Amniotic epithelial cell (primary cell): ENCODE data around the gene TMEM143.
"Not testable (repeated sequence)": the region's sequence is repeated elsewhere in the genome, so short reads cannot be mapped to it uniquely, and the experiment has no call there.

ENCODE experiments used
- DNase-seq: peaks from one replicate; pipeline ENCODE4 v3.0.0-alpha.2; 2010; ENCODE audit warnings: low read depth

The TMEM143 gene

DNA sequence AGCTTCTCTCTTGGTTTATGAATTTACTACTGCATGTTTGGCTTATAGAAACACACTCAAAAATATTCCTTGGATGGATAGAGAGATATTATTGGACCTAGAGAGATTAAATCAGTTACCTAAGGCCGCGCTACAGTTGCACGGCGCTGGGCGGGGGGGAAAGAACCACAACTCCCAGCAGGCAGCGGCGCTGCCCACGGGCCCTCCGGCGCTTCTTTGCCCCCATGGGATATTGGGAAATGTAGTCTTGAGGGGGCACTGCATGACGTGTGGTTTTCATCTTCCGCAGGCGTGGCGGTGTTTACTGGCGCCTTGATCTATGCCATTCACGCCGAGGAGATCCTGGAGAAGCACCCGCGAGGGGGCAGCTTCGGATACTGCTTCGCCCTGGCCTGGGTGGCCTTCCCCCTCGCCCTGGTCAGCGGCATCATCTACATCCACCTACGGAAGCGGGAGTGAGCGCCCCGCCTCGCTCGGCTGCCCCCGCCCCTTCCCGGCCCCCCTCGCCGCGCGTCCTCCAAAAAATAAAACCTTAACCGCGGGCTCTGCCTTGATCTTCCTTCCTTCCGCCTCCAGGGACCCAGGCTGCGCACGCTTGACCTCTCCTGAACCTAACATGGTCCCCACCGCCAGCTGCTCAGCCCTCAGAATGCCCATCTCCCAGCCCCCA is 33.6 kb downstream of the TMEM143 start:
- peak; percentile 86 for DNase-seq

DNA sequence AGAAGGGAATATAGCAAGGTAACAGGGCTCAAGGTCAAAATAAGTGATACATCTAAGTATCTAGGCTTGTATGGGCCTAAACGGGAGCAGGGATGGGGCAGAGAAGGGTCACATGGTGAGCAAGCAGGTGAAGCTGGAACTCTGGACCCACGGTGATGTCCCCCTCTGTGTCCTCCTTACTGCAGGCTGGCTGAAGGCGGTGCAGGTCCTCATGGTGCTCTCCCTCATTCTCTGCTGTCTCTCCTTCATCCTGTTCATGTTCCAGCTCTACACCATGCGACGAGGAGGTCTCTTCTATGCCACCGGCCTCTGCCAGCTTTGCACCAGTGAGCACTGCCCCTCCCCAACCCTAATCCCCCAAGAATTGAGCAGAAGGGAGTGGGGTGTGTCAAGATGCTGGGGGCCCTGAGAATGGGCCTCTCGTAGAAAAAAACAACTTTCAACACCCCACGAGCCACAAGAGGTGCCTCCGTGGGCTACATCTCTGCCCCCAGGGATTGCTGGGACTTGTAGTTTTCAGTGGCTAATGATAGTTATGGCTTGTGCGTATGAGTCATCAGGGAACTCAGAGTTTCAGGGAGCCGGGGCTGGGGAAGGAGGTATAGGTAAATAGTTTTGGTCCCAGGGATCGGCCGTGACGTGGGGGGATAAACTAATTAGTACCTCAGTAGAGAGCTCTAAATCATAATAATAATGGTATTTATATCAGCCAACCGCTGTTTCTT is 34.4 kb downstream of the TMEM143 start:
- peak; percentile 64 for DNase-seq

DNA sequence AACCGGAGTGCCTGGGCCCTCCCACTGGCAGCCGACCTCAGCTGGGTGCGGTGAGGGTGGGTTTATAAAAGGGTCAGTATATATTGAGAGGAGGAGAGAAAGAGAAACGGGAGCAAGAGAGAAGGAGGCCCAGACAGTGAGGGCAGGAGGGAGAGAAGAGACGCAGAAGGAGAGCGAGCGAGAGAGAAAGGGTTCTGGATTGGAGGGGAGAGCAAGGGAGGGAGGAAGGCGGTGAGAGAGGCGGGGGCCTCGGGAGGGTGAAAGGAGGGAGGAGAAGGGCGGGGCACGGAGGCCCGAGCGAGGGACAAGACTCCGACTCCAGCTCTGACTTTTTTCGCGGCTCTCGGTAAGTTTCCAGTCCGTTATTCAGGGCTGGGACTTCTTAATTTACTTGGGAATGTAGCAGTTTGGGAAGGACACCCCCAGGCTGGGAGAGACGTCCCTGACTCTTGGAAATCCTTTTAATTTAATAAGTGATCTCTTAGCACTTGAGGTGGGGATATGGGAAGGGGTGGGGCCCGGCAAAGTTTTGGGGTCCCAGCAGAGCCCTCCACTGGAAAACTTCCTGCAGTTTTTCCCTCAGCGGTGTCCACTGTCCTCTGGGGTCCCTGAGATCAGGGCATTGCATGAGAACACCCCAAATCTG is 38.4 kb downstream of the TMEM143 start, which contains the start of gene EMP3:
EMP3 (plus strand) TSS at position 288 of the 646 bp plus-strand sequence. CDS start 1,293 bp downstream, outside the sequence.
- peak; percentile 92 for DNase-seq

DNA sequence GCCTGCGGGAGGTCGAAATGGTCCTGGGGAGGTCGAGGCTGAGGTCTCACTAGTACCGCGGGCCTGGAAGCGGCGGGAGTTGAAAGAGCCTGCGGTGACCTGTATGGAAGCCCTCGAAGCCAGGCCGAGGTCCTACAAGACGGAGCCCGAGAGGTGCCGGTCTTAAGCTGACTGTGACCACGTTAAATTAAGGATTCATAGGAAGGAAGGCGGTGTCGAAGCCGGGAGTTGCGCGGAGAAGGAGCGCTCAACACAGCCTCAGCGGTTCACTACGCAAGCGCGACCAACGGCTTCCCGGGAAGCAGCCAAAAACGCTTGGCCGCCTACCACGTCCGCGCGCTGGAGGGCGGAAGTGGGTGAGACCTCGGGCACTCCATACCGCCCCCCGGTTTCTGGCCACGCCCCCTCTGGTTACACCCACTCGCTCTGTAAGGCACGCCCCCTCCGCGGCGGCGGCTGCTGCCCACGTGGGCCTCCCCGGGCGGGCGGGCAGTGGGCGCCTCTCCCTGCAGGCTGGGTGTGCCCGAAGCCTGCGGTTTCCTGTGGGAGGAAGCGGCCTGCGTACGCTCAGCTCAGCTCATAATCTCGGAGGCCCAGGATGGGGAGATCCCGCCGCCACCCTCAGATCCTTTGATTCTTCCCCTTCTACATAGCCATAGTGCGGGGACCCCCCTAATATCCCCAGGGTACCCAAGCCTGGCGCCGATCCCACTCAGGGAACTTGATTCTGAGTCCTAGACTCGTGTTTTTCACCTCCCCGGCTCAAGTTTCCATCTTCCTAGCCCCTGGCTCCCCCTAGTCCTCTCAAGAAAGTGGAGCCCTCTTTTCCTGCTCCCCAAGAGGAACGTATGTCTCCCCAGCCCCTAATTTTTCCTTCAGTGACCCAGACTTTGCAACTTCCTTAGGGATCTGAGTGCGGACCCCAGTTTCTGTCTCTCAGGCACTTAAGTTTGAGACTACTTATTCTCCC is 41.8 kb downstream of the TMEM143 start:
- DNase-seq: peak; percentile 97

DNA sequence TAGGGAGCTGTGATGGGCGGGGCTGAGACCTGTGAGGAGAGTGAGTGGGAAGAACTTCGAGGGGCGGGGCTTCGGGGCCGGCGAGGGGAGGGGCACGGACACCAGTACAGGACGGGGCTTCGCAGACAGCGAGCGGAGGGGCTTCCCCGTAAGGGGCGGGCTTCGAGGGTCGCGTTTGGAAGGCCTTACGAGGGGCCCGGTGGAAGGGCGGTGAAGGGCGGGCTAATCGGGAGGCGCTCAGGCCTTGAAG is 42.4 kb downstream of the TMEM143 start:
- DNase-seq: peak; percentile 82

DNA sequence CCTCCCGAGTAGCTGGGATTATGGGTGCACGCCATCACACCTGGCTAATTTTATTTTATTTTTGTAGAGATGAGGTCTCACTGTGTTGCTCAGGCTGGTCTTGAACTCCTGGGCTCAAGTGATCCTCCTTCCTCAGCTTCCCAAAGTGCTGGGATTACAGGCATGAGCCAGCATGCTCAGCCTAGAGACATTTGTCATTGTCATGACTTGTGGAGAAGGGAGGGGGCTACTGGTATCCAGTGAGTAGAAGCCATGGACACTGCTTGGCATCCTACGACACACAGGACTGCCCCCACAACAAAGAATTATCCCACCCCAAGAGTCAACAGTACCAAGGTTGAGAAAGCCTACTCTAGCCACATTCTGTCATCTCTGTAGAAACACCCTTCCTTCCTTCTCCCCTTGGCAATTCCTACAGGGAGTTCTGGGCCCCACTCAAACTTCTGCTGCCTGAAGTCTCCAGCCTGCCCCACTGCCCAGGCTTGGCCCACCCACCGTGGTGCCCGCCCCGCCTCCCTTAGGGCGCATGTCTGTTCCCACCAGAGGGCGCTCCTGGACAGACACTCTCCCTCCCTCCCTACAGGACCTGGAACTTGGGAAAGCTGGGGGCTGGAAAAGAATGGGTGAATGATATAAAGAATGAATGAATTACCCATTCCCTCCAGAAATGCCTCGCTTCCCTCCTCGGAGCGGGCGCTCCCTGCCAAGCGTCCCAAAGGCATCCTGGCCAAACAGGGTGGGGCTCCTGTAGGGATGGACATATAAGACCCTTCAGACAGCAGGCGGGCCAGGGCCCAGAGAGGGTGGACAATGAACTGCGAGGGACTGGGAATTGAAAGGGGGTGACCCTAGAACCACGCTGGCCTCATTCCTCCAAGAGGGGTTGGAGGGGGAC is 43.8 kb downstream of the TMEM143 start:
- DNase-seq: peak; percentile 73

DNA sequence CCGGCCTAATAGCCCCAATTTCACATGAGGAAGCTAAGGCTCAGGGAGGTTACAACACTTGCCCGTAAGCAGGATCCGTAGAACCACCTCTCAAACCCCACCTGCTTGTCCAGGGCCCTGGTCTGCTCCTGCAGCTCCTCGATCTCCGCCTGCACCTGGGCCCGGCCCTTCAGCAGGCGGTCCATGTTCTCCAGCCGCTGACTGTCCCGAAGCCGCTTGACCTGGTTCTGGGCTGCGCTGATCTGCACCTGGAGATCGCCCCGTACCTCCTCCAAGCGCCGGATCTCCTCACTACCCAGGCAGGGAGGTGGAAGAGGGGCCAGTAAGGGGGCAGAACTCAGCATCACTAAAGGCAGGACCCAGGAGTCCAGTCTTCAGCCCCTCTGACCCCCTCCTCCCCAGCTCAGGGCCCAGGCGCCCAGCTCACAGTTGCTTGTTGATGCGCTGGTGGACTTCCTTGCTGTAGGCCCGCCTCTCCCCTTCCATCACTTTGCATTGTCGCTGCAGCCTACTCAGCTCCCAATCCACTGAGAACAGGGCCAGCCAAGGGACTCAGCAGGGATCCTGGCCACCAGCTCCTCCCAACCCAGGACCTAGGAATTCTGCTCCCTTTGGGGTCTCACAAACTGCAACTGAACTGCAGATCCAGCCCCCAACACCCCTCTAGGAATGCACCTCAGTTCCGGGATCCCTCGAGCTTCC is 45.3 kb downstream of the TMEM143 start:
- DNase-seq: no peak

DNA sequence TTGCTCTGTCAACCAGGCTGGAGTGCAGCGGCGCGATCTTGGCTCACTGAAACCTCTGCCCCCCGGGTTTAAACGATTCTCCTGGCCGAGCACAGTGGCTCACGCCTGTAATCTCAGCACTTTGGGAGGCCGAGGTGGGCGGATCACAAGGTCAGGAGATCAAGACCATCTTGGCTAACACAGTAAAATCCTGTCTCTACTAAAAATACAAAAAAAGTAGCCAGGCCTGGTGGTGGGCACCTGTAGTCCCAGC is 46.1 kb downstream of the TMEM143 start:
- DNase-seq: not testable (repeated sequence)

DNA sequence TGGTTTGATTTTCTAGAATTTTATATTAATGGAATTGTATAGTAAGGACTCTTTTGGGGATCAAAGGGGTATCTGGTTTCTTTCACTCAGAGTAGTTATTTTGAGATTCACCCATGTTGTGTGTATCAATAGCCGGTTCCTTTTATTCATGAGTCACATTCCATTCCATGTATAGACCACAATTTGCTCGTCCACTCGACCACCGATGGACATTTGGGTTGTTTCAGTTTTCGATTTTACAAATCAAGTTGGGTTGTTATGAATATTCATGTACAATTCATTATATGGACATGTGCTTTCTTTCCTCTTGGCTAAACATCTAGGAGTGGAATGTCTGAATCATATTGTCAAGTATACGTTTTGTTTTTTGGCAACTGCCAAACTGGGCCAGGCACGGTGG is 48.0 kb downstream of the TMEM143 start:
- DNase-seq: no peak

DNA sequence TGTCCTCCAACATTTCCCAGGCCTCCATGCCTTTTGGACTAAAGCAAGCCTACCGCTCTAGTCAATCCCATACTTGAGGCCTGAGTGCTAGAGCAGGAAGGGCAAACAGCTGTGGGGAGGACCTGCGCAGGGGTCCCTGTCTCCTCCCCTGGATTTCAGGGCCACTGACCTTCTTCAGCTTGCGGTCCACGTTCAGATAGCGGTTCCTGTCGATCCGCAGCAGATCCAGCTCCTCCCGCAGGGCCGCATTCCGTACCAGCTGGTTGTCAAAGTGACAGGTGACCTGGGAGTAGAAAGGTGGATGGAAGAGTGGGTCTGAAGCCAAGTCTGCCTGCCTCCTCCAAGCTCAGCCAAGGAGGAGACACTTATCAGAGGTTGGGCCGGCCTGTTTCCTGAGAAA is 52.4 kb downstream of the TMEM143 start:
- DNase-seq: no peak

DNA sequence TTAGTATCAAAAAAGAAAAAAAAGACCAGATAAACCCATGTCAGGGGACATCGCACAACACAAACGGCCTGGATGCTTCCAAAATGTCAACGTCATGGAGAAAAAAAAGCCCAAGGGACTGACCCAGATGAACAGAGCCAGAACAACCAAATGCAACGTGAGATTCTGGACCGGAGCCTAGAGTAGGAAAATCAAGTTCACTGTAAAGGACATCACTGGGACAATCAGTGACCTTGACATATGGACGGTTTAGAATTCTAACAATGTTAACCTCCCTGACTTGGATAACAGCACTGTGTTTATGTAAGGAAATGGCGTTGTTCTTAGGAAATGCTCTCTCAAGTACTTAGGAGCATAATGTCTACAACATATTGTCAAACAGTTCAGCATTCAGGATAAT is 53.5 kb downstream of the TMEM143 start:
- DNase-seq: no peak

DNA sequence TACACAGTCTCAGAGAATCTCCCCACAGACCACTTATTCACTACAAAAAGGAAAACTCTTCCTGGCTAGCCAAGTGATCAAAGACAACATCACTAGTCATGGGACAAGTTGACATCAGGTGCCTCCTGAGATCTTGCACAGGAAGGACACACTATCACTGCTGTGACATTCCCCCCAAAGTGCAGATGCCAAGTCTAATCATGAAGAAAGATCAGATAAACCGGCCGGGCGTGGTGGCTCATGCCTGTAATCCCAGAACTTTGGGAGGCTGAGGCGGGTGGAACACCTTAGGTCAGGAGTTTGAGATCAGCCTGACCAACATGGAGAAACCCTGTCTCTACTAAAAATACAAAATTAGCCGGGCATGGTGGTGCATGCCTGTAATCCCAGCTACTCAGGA is 54.0 kb downstream of the TMEM143 start:
- not testable (repeated sequence) for DNase-seq

DNA sequence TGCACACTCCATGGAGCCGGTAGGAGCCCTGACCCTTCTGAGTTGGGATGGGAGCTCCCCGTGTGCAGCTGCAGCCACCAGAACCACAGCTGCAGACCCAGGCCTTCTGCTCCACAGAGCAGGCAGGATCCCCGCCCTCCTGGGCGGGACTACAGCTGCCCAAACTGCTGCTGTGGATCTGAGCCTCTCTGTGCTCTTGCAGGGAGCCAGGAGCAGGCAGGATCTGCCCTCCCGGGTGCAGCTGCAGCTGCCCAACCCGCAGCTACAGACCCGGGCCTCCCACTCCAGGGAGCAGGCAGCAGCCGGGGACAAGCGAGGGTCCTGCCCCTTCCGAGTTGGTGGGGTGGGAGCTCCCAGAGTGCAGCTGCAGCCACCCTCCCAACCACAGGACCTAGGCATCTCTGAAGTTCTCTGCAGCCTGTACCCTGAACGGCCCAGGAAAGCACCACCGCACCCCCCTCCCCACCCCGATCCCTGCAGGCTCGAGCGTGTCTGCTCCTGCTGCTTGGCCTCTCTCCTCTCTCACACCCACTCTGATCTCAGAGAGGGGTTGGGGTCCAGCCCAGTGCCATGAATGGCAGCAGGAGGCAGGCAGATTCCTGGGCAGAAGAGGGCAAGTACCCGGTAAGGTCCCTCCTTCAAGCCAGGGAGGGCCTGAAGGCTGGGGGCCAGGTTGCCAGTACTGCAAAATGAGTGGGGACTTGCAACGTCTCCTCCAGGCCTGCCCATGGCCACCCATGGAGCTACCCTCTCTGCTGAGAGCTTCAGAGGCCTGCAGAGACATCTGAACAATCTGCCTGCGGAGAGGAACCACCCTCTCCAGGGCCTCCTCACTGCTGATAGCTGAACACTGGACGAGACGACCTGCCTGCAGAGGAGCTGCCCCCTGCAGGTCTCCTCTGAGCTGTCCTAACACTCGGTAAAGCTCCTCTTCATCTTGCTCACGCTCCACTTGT is 54.8 kb downstream of the TMEM143 start:
- DNase-seq: peak; percentile 75

DNA sequence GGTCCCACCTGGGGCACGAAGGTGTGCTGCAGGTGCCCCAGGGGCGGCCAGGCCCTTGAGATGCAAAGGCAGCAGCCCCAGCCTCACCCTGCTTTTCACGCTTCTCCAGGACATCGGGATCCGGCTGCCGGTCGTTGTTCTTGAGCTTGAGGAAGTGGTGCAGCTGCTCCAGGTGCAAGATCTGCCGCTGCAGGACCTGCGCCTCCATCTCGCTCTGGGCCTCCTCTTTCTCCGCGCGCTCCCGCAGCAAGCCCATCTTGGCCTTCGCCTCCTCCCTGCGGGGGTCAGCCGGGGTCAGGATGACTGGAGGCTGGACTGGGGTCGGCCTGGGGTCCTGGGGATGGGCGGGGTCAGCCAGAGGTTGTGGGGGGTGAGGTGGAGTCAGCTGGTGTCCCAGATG is 59.9 kb downstream of the TMEM143 start:
- no peak for DNase-seq

DNA sequence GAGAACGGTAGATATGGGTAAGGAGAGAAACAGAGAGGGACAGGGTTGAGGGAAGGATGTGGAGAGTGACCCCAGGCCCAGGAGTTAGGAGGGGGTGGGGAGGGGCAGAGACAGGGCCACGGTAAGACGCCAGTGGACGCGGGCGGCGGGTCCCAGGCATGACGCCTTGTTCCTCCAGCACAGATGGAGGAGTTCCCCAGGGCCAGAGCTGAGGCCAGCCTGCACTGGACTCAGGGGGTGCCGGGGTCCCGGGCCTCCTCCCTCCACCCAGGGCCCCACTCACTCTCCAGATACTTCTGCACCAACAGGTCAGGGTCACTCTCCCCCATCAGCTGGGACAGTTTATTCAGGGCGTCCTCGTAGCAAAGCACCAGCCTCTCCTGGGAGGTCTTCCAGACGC is 60.4 kb downstream of the TMEM143 start:
- no peak for DNase-seq

DNA sequence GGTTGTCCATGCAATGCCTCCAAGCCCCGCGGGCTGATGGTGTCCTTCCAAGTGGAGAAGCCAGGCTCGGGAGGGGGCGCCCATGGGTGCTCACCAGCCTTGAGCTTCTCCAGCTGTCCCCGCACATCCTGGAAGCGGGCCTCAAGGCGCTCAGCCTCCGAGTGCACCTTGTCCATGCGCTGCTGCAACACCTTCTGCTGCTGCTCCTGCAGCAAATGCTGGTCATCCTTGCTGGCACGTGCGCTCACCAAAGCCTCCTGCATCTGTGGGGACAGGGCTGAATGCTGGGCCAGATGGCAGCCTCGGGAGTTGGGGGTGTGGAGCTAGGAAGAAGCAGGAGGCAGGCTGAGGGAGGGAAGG is 61.2 kb downstream of the TMEM143 start:
- DNase-seq: no peak

DNA sequence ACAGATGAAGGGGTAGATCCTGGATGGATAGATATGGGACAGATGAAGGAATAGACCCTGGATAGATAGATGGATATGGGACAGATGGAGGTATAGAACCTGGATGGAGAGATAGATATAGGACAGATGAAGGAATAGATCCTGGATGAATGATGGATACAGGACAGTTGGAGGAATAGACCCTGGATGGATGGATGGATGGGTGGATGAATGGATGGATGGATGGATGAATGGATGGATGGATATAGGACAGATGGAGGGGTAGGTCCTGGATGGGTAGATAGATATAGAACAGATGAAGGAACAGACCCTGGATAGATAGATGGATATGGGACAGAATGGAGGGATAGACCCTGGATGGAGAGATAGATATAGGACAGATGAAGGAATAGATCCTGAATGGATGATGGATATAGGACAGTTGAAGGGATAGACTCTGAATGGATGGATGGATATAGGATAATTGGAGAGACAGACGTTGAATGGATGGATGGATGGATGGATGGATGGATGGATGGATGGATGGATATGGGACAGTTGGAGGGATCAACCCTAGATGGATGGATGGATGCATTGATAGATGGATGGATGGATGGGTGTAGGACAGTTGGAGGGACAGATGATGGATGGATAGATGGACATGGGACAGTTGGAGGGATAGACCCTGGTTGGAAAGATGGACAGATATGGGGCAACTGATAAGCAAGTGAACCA is 61.7 kb downstream of the TMEM143 start:
- DNase-seq: no peak

DNA sequence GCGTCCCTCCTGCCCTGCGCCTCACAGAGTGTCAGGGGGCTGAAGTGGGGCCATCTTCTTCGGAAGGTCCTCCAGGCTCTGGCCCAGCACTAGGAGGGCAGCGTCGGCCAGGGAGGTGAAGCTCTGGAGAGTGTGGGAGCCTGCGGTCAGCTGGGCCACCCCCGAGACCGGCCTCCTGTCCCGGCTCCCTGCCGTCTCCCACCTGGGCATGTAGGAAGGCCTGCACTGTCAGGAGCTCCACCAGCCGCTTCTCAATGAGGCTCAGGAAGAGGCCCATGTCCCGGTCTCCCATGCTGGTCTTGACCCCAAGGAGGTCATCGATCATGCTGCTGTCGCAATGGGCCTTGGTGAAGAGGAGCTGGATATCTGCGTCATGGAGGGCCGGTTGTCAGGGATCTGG is 65.8 kb downstream of the TMEM143 start:
- DNase-seq: no peak
